ENCODE results near the gene ZMYND10. TPM values are rescaled to one million over a fixed set of nuclear protein-coding genes. Genes with fewer than 3 reads are reported as not detected.

Gene ZMYND10
- total RNA-seq, 1 experiment from 2014 or later = 1.4 TPM

- Histone ChIP-seq H3K4ac (ENCODE audit: low read depth, low read length) (no peak overlapping the region), H3K23me2 (ENCODE audit: insufficient read length, low read depth, low read length, poor library complexity, severe bottlenecking) (peaks cover 11% of the 10 kb centered on the region), H2BK15ac (ENCODE audit: low read depth, low read length) (no peak overlapping the region), H2AK5ac (ENCODE audit: insufficient read length, low read length) (no peak overlapping the region), H3K4me2 (ENCODE audit: insufficient read depth, insufficient read length, low read length) (no peak overlapping the region), H3K14ac (ENCODE audit: insufficient read depth, low read length) (no peak overlapping the region), H3K4me1 (ENCODE audit: insufficient read depth, low read length) (peaks cover 4% of the 10 kb centered on the region; the same call in 1 of the 2 replicates), H4K91ac (ENCODE audit: insufficient read length, low read depth, low read length) (no peak overlapping the region), H2BK5ac (ENCODE audit: insufficient read length, low read length) (no peak overlapping the region), H3K18ac (ENCODE audit: insufficient read length, low read depth, low read length) (no peak overlapping the region), H3K27me3 (ENCODE audit: insufficient read depth, low read length) (no peaks in the 10 kb centered on the region), H3K9ac (ENCODE audit: extremely low read depth, insufficient read length, low read length) (no peak overlapping the region), H3K27ac (ENCODE audit: insufficient read length, low read depth, low read length) (no peak overlapping the region), H4K5ac (ENCODE audit: insufficient read length, low read depth, low read length) (no peak overlapping the region), H2BK120ac (ENCODE audit: low read depth, low read length, poor library complexity, severe bottlenecking) (no peak overlapping the region), H2BK12ac (ENCODE audit: insufficient read length, low read depth, low read length) (no peak overlapping the region), H2AFZ (ENCODE audit: low read length) (no peak overlapping the region), H3K23ac (ENCODE audit: insufficient read length, low read depth, low read length) (no peak overlapping the region), H4K20me1 (ENCODE audit: control insufficient read depth, insufficient read depth, insufficient read length) (no peaks in the 10 kb centered on the region), H3K9me3 (ENCODE audit: control insufficient read depth, low read depth, low read length) (no peaks in the 10 kb centered on the region), H3K56ac (ENCODE audit: insufficient read length, low read depth, low read length) (no peak overlapping the region), H4K8ac (replicated peaks; ENCODE audit: insufficient read length, low read depth, low read length) (no peak overlapping the region), H2BK20ac (ENCODE audit: low read depth, low read length, poor library complexity, severe bottlenecking) (no peak overlapping the region), H3K79me1 (ENCODE audit: insufficient read depth, low read depth, low read length, poor library complexity, severe bottlenecking) (peaks cover 4% of the 10 kb centered on the region), H3T11ph (ENCODE audit: low read length) (no peak overlapping the region), H3K79me2 (ENCODE audit: insufficient read depth, low read length) (peaks cover 6% of the 10 kb centered on the region; the same call in 1 of the 2 replicates)
- Mint-ChIP-seq H3K27ac (no peak overlapping the region), H3K27me3 (ENCODE audit: low read depth) (no peaks in the 10 kb centered on the region), H3K9me3 (no peaks in the 10 kb centered on the region), H3K4me1 (peaks cover 34 to 35% of the 10 kb centered on the region in 2 experiments), H3K36me3 (ENCODE audit: insufficient read depth in 1 of 3, low read depth in 3 of 3) (peaks cover 19 to 31% (median 31%) of the 10 kb centered on the region in 3 experiments), H3K4me3 (no peak overlapping the region)
- no peak for DNase-seq
- WGBS (ENCODE audit: extremely low coverage, insufficient read length, low lambda C conversion rate) = no CpG with 5 or more reads among the region's 12 CpGs
- TF ChIP-seq CTCF (conservative IDR thresholded peaks at IDR 0.05) = no peak
These were observed 7.9 kb upstream of the ZMYND10 start for GRCh38 chr3:50353245-50354004.
